ENCODE results near the gene MRPL54.

DNA sequence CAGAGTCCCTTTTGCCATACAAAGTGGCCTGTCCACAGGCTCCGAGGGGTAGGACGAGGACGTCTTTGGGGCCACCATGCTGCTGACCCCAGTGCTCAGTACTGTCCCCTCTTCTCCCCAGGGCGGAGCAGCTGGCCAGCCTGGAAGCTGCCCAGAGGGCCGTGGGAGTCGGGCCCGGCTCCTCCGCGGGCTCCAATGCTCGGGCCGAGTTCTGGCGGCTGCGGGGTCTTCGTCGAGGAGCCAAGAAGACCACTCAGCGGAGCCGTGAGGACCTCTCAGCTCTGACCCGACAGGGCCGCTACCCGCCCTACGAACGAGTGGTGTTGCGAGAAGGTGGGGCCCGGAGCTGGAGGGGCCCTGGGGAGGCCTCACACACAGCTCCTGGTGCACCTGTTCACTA, 22.1 kb upstream of the MRPL54 start:
- TF ChIP-seq, protein P1, sequence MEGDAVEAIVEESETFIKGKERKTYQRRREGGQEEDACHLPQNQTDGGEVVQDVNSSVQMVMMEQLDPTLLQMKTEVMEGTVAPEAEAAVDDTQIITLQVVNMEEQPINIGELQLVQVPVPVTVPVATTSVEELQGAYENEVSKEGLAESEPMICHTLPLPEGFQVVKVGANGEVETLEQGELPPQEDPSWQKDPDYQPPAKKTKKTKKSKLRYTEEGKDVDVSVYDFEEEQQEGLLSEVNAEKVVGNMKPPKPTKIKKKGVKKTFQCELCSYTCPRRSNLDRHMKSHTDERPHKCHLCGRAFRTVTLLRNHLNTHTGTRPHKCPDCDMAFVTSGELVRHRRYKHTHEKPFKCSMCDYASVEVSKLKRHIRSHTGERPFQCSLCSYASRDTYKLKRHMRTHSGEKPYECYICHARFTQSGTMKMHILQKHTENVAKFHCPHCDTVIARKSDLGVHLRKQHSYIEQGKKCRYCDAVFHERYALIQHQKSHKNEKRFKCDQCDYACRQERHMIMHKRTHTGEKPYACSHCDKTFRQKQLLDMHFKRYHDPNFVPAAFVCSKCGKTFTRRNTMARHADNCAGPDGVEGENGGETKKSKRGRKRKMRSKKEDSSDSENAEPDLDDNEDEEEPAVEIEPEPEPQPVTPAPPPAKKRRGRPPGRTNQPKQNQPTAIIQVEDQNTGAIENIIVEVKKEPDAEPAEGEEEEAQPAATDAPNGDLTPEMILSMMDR (conservative IDR thresholded peaks at IDR 0.05 in 1 of 2, IDR thresholded peaks at IDR 0.05 in 1 of 2; ENCODE audit: low read depth in 1 of 2, low read length in 2 of 2): no peak
- no peak for TF ChIP-seq EZH2 (IDR thresholded peaks at IDR 0.05; ENCODE audit: low read length, missing control alignments)
